Measurements from ENCODE around the gene CCL21. TPM values are rescaled to one million over a fixed set of nuclear protein-coding genes. Genes with fewer than 3 reads are reported as not detected.

The CCL21 gene
- total RNA-seq, 4 donors from 2014 or later, result 2.3 to 13.6 (median 8.3) TPM

DNA sequence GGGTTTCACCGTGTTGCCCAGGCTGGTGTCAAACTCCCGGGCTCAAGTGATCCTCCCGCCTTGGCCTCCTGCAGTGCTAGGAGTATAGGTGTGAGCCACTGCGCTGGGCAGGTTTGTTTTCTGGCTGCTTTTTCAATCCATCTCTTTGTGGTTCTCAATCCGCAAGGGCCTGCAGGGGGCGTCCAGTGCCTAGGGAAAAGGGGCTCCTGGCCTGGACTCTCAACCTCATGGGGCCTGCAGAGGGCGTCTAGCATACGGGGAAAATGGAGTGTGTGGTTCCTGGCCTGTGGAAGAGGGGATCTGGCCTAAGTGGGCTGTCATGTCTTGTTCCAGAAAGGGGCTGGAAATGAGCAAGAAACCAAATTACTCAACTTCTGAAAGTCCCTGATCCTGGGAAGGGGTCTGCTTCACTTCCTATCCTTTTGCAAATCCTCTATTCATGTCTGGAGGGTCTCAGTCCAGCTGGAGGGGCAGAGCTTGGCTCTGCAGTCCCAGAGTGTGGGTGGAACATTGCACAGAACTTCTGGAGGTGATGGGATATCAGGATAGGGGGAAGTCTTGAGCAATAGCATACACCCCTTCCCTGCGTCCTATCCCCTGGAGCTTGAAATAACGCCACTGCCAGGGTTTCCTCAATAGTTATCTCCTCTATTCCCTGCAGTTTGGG, 34.8 kb downstream of the CCL21 start:
- TF ChIP-seq, protein P1, sequence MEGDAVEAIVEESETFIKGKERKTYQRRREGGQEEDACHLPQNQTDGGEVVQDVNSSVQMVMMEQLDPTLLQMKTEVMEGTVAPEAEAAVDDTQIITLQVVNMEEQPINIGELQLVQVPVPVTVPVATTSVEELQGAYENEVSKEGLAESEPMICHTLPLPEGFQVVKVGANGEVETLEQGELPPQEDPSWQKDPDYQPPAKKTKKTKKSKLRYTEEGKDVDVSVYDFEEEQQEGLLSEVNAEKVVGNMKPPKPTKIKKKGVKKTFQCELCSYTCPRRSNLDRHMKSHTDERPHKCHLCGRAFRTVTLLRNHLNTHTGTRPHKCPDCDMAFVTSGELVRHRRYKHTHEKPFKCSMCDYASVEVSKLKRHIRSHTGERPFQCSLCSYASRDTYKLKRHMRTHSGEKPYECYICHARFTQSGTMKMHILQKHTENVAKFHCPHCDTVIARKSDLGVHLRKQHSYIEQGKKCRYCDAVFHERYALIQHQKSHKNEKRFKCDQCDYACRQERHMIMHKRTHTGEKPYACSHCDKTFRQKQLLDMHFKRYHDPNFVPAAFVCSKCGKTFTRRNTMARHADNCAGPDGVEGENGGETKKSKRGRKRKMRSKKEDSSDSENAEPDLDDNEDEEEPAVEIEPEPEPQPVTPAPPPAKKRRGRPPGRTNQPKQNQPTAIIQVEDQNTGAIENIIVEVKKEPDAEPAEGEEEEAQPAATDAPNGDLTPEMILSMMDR (IDR thresholded peaks at IDR 0.05), result peak in 1 of 3 donors; percentile 41
- no peak for TF ChIP-seq POLR2A (IDR thresholded peaks at IDR 0.05)
- intact Hi-C loops (cut with DNase I; ENCODE audit: low total_unique reads), result no loop called here
- WGBS, 2 donors, result 49 to 62% methylated on average over 10 of the region's 10 CpGs
- DNase-seq (ENCODE audit: low spot score in 2 of 2), result no peak
- no peak overlapping the region for H3K4me3 ChIP-seq (ENCODE audit: low read depth, poor library complexity, severe bottlenecking)

DNA sequence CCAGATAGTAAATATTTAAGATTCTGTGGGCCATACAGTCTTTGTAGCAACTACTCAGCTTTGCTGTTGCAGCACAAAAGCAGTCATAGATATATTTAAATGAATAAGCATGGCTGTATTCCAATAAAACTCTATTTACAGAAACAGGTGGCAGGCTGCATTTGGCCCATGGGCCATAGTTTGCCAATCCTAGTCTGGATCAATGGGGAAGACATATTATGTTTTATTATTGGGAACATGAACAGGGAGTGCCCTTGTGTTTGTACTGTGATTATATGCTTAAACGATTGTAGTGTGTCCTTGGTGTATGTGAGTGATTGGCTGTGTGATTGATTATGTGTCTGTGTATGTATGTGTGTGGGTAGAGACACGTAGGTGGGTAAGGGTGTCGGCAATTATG, 35.5 kb downstream of the CCL21 start:
- intact Hi-C loops (cut with DNase I; ENCODE audit: low total_unique reads), result no loop called here

DNA sequence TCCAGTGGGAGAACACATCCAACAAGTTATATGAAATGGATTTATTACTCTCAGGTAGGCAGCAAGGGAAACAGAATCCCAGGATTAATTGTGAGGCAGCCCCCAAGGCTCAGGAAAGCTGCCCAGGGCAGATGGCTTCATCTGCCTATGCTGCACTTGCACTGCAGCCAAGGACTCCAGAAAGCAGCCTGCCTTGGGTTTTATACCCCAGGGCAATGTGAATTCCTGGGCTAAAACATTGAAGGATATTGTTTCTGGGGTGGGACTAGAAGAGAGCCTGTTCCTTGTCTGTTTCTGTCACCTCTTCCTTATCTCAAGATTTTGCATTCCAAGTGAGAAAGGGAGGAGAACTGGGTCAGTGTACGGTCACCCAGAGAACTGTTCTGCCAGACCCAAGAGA, 38.6 kb downstream of the CCL21 start:
- H3K4me3 ChIP-seq (ENCODE audit: low read depth, poor library complexity, severe bottlenecking), result no peak overlapping the region
- TF ChIP-seq, protein P1 (IDR thresholded peaks at IDR 0.05), result no peak
- no peak for TF ChIP-seq POLR2A (IDR thresholded peaks at IDR 0.05)
- intact Hi-C loops (cut with DNase I; ENCODE audit: low total_unique reads), result no loop called here
- 81 to 90% methylated on average over 1 of the region's 1 CpG for WGBS, 2 donors
- no peak for DNase-seq (ENCODE audit: low spot score in 2 of 2)

More for the DNA sequence above, 35.5 kb downstream of the CCL21 start:
- no peak for DNase-seq (ENCODE audit: low spot score in 2 of 2)
- no peak overlapping the region for H3K4me3 ChIP-seq (ENCODE audit: low read depth, poor library complexity, severe bottlenecking)
- TF ChIP-seq POLR2A (IDR thresholded peaks at IDR 0.05), result no peak
- TF ChIP-seq, protein P1 (IDR thresholded peaks at IDR 0.05), result no peak
- 82 to 85% methylated on average over 3 of the region's 3 CpGs for WGBS, 2 donors

DNA sequence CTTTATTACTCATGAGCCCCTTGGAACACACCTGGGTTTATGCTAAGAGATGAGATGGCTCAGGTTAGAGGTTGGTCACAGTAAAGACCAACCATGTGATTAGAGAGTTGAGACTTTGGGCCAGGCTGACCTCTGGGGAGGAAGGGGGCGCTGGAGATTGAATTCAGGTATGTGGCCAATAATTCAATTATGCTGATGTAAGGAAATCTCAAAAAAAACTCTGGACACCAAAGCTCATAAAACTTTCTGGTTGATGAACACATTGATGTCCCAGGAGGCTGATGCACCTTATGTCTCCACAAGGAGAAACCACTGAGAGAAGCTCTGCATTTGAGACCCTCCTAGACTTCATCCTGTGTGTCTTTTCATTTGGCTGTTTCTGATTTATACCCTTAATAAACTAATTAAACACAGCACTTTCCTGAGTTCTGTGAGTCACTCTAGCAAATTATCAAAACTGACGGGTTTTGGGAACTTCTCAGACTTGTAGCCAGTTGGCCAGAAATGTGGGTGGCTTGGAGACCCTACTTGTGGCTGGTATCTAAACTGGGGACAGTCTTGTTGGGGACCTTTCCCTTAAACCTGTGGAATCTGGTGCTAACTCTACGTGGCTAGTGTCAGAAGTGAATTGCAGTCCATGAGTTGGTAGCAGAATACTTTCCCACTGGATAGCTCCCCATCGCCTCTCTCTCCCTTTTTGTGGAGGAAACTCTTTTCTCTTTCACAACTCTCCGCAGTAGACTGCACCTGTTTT, 40.0 kb downstream of the CCL21 start:
- 87 to 93% methylated on average over 5 of the region's 5 CpGs for WGBS, 2 donors
- TF ChIP-seq, protein P1 (IDR thresholded peaks at IDR 0.05), result no peak
- no peak for TF ChIP-seq POLR2A (IDR thresholded peaks at IDR 0.05)
- no peak overlapping the region for H3K4me3 ChIP-seq (ENCODE audit: low read depth, poor library complexity, severe bottlenecking)
- DNase-seq (ENCODE audit: low spot score in 2 of 2), result no peak
- intact Hi-C loops (cut with DNase I; ENCODE audit: low total_unique reads), result no loop called here

DNA sequence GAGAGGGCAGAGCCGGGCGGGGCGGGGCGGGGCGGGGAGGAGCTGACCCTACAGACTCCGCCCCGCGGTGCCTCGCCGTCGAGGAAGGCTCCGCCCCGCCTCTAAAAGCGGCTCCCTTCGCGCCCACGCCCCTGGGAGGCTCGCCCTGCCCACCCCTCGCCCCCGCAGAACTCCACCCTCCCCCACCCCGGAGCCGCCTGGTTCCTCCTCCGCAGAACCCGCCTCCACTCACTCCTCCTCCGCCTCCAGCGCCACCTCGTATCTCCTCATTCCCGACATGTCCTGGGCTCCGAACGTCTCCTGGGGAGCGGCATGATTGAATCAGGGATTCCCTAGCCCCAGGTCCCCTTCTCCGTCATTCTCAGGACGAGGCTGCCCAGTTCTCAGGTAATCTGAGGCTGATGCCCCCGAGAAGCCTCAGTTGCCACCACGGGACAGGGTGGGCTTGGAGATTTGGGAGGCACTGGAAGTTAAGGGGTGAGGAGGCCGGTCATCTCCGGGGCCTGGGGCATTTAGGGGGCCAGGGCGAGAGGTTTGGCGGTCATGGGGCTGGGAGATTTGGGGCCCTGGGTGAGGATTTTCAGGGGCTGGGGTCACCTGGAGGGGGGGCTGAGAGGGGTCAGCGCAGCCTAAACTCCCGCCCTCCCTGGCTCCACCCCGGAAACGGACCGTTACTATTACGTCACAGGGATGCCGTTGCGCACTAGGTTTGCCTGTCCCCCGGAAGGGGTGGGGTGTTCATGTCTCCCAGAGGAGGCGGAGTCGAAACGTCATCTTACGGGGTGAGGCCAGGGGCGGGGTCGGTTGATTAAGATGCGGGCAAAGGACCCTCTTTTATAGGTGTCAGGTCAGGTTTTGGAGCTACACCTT, 44.3 kb downstream of the CCL21 start:
- peak; percentile 95 to 99 for DNase-seq (ENCODE audit: low spot score in 2 of 2)
- peak in 1 of 2 donors; percentile 82 for TF ChIP-seq POLR2A (IDR thresholded peaks at IDR 0.05)
- TF ChIP-seq, protein P1 (IDR thresholded peaks at IDR 0.05), result no peak
- intact Hi-C loops (cut with DNase I; ENCODE audit: low total_unique reads), result no loop called here
- H3K4me3 ChIP-seq (ENCODE audit: low read depth, poor library complexity, severe bottlenecking), result peak overlapping the region; percentile 56
- 1 to 2% methylated on average over 49 to 50 of the region's 55 CpGs for WGBS, 2 donors
